Esophagus mucosa (tissue), 1 donor: ENCODE results near the gene SV2B. TPM values are rescaled to one million over a fixed set of nuclear protein-coding genes. Genes with fewer than 3 reads are reported as not detected.
A peak's percentile ranks its signal among the peaks of the same experiment; 100 is the strongest.

Experiments used
- ATAC-seq: fragments of 200-7000 bp; cut with Tn5 transposase; one replicate; pipeline ENCODE4 v1.9.1; 2020
- total RNA-seq: library from RNA; stranded (reverse); gene quantifications from one replicate; pipeline ENCODE4 v1.2.4, GENCODE V29; 2023
- donor health status: DM: yes; HTN: yes; CAD: no.

The SV2B gene
- total RNA-seq, 1 donor from 2014 or later: 0.28 TPM

DNA sequence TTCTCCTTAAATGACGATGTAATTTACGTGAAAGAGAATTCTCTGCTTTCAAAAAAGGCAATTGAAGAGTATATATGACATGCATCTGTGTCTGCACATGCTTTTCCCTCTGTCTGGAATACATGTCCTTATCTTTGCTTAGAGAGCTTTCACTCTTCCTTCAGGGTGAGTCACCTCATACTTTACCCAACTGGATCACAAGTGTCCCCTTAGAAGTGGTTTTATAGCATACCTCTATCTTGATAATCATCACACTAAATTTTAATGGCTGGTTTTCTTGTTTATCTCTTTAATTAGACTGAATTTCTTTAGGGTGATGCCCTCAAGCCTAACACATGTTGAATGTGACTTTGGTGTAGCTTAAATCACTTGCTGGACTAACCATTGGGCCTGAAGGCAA lies 178.9 kb downstream of the SV2B start:
- no peak for ATAC-seq

DNA sequence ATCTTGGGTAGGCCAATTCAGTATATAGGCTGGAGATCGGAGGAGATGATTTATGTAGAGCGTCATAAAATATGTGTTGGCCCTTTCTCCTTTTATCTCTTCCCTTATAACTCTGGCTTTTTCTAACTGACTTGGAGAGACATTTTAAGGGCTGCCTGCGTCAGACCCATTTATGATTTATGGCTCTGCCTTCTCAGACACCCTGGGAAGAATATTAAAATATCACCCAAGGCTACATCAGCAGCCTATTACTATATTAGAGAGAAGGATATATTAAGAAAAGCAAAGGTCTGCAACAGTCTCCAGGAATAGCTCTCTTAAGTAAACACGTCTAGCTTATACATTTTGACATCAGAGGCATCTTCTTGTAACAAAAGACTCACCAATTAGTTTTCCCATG lies 179.4 kb downstream of the SV2B start:
- ATAC-seq: no peak

DNA sequence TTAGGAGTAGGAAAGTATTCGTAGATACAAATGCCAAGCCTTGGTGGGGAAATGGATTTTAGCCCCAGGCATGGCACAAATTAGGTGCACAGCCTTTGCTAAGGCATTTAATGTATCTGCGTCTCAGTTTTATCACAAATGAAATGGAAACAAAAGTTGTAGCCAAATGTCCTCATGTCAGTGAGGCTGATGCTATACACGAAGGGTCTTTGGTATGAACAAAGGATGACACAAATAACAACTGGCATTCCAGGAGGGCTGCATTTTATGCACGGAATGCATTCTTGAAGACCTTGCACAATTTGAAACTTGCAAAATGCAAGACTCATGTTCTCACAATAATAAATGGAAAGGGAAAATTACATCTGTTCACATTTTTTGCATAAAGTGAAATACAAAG lies 181.9 kb downstream of the SV2B start:
- no peak for ATAC-seq

DNA sequence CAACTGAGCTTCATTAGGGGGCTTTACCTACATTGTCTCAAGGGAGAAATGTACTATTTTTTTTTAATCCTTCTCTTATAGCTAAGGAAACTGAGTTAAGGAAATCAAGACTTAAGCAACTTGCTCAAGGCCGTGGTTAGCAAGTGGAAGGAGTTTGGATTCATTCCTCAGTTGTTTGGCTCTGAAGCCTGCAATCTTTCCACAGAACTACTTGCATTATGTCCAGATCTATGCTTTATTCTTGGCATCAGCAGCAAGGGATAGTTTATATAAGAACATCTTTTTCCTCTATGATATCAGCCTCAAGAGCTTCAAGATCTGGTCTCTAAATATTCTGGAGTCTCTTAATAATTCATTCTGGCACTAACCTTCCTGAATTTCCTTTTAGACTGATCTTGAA lies 182.4 kb downstream of the SV2B start:
- no peak for ATAC-seq

DNA sequence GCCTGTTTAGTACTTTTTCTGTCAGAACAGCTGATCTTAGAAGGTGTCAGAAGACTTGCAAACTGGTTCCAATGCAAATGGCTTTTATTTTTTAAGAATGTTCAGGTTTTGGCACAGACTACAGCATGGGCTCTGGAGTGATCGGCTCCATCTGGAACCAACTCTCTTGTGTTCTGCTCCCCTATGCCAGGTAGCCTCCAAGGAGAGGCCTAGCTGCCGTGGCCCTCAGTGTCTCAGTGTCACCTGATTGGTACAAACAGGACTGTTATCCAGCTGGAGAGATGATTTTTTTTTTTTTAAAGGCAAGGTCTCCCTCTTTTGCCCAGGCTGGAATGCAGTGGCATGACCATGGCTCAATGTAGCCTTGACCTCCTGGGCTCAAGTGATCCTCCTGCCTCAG lies 183.1 kb downstream of the SV2B start:
- ATAC-seq: no peak

DNA sequence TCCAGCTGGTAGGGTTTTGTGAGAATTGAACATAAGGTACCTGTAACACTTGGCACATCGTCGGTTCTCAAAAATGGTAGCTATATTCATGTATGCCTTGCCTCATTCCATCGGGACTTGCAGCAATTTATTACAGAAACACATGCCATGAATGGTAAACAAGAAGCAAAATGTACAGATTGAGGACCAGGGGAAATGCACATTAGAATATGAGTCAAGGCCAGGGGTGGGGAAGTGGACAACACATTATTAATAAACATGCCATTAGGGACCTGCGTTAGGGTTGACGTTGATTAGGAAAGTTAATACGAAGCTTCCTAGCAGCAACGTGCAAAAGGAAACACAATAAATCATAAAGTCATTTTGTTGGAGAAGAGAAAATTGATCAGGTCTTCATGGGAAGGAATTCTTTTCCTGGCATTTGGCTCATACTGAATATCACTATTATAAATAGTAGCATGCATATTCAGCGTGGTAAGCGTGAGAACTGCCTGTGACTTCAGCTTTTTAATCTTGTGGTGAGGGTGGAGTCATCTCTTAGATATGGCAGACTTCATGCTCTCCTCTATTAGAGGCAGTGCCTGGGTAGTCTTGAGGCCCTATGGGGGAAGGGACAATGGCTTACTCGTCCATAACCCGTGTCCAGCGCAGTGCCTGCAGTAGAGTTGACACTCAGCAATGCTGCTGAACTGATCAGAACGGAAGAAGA lies 184.9 kb downstream of the SV2B start:
- ATAC-seq: no peak

DNA sequence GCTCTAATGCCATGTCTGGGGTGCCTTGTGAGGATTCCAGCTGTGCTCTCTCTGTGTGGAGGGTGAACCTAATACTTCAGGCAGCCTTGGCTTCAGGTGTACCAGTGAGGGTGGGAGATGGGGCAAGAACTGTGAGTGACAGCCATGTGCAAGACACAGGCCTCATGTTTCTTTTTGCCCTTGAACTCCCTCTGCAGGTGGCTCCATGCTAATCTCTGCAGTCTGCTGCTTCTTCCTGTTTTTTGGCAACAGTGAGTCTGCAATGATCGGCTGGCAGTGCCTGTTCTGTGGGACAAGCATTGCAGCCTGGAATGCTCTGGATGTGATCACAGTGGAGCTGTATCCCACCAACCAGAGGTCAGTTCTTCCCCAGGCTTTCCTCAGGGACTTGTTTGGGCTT lies 189.3 kb downstream of the SV2B start:
- ATAC-seq: no peak

DNA sequence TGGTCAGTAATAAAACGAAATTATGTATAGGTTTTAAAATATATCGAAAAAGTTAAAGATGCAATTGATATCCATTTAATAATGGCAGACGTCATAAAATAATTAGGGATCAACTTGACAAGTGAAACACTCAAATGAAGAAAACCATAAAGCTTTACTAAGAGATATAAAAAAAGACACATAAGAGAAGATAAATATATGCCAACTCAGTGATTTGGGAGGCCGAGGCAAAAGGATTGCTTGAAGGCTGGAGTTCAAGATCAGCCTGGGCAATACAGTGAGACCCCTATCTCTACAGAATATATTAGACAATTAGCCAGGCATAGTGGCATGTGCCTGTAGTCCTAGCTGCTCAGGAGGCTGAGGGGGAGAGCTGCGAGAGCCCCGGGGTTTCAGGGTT lies 190.5 kb downstream of the SV2B start:
- no peak for ATAC-seq

DNA sequence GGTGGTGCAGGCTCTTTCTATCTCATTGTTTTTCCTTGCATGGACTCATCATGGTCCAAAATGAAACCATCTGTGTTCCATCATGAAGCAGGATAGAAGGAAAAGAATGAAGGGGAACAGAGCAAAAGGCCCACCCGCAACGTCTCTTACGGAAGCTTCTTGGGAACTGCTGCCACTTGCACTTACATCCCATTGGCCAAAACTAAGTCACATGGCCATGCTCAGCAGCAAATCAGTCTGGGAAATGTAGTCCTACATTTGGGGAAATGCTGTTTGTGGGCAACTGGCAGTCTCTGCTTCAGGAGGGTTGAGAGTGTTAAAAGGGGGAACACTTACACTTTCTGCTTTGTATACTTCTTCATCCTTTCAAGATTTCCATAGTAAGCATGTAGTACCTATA lies 191.6 kb downstream of the SV2B start:
- ATAC-seq: no peak

DNA sequence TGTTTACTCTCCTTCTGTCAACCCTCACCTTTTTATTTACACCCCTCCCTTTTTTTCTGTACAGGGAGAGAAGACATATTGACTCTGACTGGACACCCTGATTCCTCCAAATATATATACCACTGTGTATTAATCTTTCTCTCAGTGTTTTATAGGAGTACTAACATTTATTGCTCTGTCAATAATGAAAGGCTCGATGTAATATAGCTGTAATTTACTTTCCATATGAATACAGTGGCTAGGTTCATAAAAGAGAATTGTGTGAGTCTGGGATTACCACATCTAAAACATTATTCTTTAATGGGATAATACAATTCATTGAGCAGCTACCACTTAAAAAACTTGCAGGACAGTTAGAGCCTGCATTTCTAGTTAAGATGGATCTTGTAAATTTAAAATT lies 194.3 kb downstream of the SV2B start:
- no peak for ATAC-seq

DNA sequence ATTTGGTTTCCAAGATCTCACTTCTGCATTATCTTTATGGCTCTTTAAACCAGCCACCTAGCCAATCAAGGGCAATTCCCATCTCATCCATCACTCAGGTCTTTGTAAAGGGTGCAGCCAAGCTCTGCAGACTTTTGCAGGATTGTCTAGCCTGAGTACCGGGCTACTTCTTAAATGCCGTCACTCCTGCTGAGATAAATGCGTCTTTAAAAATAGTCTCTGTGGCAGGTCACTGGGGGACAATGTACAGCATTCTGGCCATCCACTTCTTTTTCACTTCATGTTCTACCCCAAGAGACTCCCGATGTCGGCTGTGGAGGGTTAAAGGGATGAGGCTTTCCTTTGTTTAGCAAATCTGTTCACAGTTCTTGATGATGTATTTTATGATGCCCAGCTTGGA lies 194.7 kb downstream of the SV2B start:
- no peak for ATAC-seq

DNA sequence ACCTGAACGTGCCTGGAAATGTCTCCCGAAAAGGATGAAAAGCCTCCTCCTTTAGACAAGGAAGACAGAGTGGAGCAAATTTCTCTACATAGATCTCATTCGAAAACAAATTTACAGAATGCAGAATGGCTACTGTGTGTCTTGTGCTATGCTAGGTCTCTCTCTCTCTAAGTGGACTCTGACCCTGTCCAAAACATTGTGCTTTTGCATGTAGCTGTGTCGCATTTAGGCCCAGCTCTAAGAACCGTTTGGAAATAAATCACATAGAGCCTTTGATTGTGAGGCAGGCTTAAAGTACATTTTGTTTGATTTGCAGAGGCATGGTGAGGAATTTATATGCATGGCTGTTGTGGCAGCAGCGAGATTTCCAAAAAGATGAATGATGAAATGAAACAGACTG lies 198.0 kb downstream of the SV2B start:
- no peak for ATAC-seq

DNA sequence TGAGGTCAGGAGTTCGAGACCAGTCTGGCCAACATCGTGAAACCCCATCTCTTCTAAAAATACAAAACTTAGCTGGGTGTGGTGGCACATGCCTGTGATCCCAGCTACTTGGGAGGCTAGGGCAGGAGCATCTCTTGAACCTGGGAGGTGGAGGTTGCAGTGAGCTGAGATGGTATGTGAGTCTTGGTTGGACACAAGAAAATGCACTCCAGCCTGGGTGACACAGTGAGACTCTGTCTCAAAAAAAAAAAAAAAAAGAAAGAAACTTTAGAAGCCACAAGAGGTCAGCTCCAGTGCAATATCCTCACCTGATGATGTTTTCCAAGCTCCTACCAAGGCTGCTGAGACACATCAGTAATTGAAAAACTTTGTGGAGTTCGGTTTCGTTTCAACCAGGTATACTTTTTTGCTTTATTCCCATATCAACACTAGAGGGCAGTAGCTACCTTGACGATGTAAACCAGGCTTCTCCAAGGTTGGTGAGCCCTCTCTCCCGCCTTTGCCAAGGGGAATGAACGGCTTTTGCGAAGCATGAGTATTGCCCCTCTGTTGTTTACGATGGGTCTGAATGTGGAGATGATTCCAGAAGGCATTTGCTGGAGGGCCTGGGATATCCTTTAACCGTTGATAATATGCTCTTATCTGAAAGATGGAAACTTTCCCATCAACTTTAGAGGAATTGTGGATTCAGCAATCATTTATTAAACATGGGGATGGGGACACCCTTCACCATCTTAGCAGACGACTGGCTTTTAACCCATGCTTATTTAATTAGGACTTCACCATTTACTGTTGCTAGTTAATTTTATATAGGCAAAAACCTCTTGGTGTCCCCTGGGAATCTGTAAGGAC lies 202.8 kb downstream of the SV2B start:
- ATAC-seq: peak; percentile 71

DNA sequence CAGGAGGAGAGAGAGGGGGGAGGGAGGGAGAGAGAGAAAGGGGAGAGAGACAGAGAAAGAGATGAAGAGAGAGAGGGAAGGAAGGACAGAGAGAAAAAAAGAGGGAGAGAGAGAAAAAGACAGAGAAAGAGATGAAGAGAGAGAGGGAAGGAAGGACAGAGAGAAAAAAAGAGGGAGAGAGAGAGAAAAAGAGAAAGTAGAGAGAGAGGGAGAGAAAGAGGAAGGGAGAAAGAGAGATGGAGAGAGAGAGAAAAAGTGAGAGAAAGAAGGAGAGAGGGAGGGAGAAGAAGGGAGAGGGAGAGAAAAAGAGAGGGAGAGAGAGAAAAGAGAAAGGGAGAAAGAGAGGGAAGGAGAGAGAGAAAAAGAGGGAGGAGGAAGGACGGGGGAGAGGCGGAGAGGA lies 204.2 kb downstream of the SV2B start:
- ATAC-seq: no peak

DNA sequence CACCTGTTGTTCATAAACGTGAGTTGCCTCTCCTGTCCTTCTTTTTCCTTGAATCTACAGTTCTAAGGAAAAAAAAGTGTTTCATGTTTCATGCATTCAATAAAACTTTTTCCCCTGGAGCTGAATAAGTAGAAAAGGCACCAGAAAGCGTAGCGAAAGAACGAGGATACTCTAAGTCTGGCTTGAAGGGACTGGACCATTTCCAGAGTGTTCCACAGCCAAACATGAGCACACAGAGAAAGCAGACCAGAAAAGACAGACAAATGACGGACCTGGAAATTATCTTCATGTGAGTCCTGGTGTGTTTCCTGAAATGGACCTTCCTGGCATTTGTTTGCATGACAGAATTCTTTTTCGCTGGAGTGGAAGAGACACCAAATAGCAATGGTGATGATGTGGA lies 204.7 kb downstream of the SV2B start:
- ATAC-seq: no peak

DNA sequence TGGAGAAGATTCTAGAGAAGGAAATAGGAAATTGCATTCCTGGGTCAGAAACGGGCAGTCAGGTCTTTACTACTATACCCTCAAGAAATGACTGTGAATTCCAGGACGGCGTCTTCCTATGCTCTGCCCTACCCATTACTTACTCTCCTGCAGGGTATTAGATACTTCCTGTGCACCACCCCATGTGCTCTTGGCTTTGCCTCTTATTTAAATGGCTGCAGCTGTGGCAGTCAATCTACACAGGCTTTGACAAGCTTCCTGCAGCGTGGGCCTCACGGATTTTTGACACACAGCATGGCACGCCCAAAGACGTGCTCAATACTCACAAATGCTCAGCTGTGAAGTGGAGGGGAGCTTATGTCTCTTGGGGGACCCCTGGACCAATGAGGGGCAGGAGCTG lies 206.1 kb downstream of the SV2B start:
- no peak for ATAC-seq

DNA sequence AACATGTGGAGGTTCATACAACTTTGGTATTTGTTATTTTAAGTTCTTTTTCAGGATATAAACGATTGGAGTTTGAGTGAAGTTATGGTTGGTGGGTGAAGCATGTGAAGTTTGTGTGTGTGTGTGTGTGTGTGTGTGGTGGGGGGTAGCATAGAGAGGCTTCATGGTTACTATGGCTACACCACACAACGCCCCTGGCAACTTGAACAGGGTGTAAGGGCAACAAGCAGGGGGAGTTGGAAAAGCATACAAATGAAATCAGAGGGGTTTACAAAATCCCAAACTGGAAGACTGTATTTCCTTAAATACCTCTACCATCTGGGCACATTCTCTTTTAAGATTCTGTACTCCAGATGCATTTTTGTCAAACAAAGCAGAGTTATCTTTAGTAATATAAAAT lies 207.5 kb downstream of the SV2B start:
- no peak for ATAC-seq

DNA sequence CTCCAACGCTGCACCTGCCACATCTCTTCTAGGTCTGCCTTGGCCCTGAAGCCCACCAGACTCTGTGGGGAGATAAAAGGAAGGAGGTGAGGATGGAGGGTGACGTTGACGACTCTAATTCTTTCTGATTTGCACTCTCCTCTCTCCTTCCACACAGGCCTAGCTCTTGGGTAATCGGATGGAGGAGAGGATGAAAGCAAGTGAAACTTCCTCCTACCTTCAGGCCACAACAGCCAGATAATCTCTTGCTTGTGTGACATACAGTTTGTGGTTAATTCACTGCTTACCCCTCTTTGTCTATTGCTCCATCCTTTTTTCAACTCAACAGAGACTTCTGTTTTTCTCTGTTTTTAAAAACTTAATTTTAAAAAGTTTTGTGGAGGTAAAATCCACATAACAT lies 208.1 kb downstream of the SV2B start:
- ATAC-seq: no peak

DNA sequence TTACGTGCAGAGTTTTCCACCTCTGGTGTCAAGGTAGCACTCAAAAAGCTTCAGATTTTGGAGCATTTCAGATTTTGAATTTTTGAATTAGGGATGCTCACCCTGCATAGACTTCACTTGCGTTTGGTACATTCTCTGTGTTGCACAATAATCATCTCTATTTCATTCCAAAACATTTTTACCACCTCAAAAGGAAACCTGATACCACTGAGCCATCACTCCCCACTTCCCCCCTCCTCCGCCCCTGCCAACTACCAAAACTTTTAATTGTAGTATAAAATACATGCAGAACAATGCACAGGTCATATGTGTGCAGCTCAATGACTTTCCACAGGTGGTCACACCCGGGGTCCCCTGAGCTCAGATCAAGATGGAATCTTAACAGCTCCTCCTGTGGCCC lies 208.8 kb downstream of the SV2B start:
- ATAC-seq: no peak

DNA sequence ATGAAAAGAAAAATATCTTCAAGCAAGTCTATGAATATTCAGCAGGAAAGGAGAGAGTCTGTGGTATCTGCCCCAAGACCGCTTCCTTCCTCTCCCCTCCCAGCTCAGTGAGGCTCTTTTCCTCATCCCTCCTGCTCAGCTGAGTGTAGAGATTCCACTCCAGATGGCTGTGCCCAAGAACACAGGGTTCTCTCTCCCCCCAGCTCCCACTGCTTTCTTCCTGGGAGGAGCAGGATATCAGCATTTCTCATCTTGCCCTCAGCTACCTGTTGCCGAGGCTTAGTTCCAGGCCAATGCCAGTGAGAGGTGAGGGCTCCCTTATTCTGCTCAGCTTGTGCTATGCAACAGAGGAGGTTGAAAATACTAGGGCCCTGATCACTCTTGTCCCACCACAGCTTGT lies 211.9 kb downstream of the SV2B start:
- no peak for ATAC-seq

DNA sequence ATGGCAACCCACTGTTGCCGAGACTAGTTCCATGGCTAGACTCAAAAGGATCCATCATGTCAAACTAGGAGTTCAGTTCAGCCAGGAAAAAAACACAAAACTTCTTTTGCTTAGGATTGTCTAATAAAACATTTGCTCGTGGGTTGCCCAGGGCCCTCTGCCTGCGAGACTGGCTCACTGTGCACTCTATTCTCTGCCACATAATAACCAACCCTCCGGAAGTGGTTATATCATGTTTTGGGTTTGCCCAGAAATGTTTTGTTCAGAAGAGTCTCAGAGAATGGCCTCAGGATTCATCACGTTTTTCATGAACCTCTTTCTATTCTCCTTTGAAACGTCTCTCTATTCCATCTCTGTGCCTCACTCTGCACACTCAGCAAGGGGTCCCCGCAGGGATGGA lies 216.1 kb downstream of the SV2B start:
- ATAC-seq: no peak

DNA sequence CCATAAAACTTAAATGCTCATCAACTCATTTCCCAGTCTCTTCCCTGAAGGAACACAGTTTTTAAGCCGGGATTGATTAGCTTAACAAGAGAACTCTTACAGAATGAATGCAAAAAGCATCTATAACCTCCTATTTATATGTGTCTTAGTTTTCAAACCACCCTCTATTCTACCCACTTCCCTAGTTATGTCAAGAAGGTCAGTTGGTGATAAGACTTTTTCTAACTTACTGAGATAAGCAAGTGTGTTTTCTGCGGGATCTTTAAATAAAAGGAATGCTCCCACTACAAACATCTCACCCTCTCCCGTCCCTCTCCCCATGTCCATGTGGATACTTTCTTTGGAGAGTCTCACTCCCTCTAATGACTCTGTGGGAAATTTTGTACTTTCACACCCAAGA lies 218.5 kb downstream of the SV2B start:
- no peak for ATAC-seq

DNA sequence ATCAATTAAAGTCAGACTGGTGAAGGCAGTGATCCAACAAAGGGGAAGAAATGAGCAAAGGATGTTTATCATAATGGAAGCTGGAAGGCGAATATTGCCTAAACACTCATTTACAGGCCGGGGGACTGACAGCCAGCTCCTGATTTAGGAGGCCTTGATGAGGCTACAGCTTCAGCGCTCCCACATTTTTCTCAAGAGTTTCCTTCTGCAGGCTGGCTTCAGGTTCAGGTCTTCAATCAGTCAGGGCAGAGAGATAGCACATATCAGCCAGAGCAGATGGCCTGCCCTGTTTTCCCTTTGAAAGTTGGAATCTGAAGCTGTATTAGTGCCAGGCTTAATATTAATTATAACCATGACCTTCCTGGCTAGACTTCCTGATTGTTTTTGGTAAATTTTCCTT lies 218.9 kb downstream of the SV2B start:
- ATAC-seq: no peak

DNA sequence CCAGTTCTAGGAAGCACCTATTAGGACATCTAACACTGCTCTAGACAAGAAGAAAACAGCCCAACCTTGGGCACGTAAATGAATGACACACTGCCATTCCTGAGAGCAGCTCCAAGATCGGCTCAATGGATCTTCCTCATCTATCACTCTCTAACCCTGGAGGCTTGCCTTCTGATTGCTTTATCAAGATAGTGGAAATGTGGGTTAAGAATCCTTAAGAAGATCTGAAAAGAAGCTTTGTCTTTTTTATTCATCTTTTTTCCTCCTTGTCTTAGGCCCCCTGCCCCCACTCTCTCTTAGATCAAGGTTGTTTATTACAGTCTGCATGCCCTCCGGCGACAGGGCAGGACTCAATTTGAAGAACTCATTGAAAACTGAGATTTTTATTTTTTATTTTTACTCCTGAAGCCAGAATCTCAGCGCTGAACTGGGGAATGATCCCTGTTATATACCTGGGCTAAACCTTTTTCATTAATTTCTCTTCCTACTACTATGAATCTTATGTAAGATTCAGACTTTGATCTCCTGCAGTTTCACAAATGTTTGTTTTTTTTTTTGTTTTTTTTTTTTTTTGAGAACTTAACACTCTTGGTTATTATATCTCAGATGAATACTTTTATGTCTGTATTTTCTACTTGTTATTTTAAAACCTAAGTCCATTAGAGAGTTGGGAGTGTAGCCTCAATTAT lies 219.5 kb downstream of the SV2B start:
- ATAC-seq: no peak
